ENCODE measurements around the gene ERP27. TPM values are rescaled to one million over a fixed set of nuclear protein-coding genes. Genes with fewer than 3 reads are reported as not detected.

Gene ERP27
- total RNA-seq, 4 donors from 2014 or later = 0.33 to 1.0 (median 0.58) TPM; not detected in 1

DNA sequence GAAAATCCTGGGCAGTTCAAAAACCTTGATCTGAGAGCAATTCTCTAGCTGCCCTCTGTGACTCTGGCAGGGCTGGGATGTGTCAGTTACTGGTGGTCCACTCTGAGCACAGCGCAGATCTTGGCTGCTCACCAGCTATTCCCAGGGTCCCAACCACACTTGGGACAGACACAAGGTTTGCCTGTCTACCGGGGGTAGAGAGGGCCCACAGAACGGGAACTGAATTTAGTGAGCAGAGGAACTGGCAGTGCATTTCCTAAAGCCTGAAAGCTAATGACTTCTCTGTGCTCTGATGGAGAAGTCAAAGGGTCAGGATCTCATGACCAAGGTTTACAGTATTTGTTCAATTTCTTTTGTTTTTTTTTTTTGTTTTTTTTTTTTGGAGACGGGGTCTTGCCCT is 37.1 kb upstream of the ERP27 start:
- intact Hi-C loops (cut with DNase I) = no loop called here
- Histone ChIP-seq H3K27ac (replicated peaks in 1 of 4) (no peak overlapping the region), H3K9me3 (no peaks in the 10 kb centered on the region), H3K36me3 (no peaks in the 10 kb centered on the region), H3K4me3 (no peak overlapping the region), H3K27me3 (no peaks in the 10 kb centered on the region), H3K4me1 (no peaks in the 10 kb centered on the region)
- TF ChIP-seq POLR2A (IDR thresholded peaks at IDR 0.05; ENCODE audit: low read depth) = no peak
- no peak for TF ChIP-seq CTCF (IDR thresholded peaks at IDR 0.05)
- no peak for TF ChIP-seq POLR2AphosphoS5 (IDR thresholded peaks at IDR 0.05)
- no peak for TF ChIP-seq EP300 (IDR thresholded peaks at IDR 0.05)
- WGBS = 70% methylated on average over 4 of the region's 4 CpGs
- no peak for DNase-seq (ENCODE audit: extremely low spot score)

- Histone ChIP-seq H3K27ac (replicated peaks in 1 of 4) (no peak overlapping the region), H3K4me1 (no peaks in the 10 kb centered on the region), H3K36me3 (no peaks in the 10 kb centered on the region), H3K27me3 (no peaks in the 10 kb centered on the region), H3K4me3 (no peak overlapping the region), H3K9me3 (no peaks in the 10 kb centered on the region)
- intact Hi-C loops (cut with DNase I) = no loop called here
- TF ChIP-seq POLR2A (IDR thresholded peaks at IDR 0.05; ENCODE audit: low read depth) (no peak), CTCF (IDR thresholded peaks at IDR 0.05) (no peak), POLR2AphosphoS5 (IDR thresholded peaks at IDR 0.05) (no peak), EP300 (IDR thresholded peaks at IDR 0.05) (no peak)
- no peak for DNase-seq (ENCODE audit: extremely low spot score)
- 91% methylated on average over 3 of the region's 3 CpGs for WGBS
Measured at GRCh38 chr12:14974633-14975032, 36.3 kb upstream of the ERP27 start.

DNA sequence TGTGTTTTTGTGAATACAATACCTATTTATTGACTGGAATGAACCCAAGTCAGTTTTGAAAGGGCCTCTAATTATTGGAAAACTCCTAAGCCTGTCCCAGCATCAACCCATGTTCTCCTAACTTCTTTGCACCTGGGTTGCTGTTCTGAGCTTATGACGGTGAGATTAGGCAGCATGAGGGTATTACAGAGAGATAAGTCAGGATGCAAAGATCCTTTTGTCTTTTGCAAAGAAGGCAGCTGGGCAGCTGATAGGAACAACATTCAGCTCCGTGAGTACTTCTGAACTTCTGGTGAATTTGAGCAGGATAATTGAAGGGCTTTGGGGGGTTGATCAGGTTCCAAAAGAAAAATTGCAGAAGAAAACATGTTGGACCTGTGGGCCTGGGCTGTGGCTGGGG is 34.5 kb upstream of the ERP27 start, which contains the start of gene PDE6H:
Gene PDE6H, plus strand, starts transcription at position 227 of the 400 bp plus-strand sequence. CDS start 4,971 bp downstream, outside the sequence.
- Histone ChIP-seq H3K4me1 (no peaks in the 10 kb centered on the region), H3K9me3 (no peaks in the 10 kb centered on the region), H3K4me3 (no peak within 1 kb of the TSS), H3K27me3 (no peaks in the 10 kb centered on the region), H3K36me3 (no peaks in the 10 kb centered on the region), H3K27ac (replicated peaks in 1 of 4) (no peak within 1 kb of the TSS)
- DNase-seq (ENCODE audit: extremely low spot score) = no peak
- intact Hi-C loops (cut with DNase I) = no loop called here
- 93% methylated on average over 2 of the region's 2 CpGs for WGBS
- TF ChIP-seq EP300 (IDR thresholded peaks at IDR 0.05) (no peak), POLR2A (IDR thresholded peaks at IDR 0.05; ENCODE audit: low read depth) (no peak)

GRCh38 chr12:14970473-14970872 is 32.1 kb upstream of the ERP27 start:
- no peaks in the 10 kb centered on the region for H3K9me3 ChIP-seq
- no peaks in the 10 kb centered on the region for H3K27me3 ChIP-seq
- no peaks in the 10 kb centered on the region for H3K36me3 ChIP-seq
- H3K27ac ChIP-seq (replicated peaks in 1 of 4) = no peak overlapping the region
- TF ChIP-seq POLR2A (IDR thresholded peaks at IDR 0.05; ENCODE audit: low read depth) (no peak), EP300 (IDR thresholded peaks at IDR 0.05) (no peak), POLR2AphosphoS5 (IDR thresholded peaks at IDR 0.05) (no peak), CTCF (IDR thresholded peaks at IDR 0.05) (no peak)
- intact Hi-C loops (cut with DNase I) = no loop called here
- no peak overlapping the region for H3K4me3 ChIP-seq
- H3K4me1 ChIP-seq = no peaks in the 10 kb centered on the region
- 59% methylated on average over 4 of the region's 4 CpGs for WGBS
- no peak for DNase-seq (ENCODE audit: extremely low spot score)

- TF ChIP-seq EP300 (IDR thresholded peaks at IDR 0.05) = no peak
- TF ChIP-seq CTCF (IDR thresholded peaks at IDR 0.05) = no peak
- TF ChIP-seq POLR2A (IDR thresholded peaks at IDR 0.05; ENCODE audit: low read depth) = no peak
- TF ChIP-seq POLR2AphosphoS5 (IDR thresholded peaks at IDR 0.05) = no peak
- intact Hi-C loops (cut with DNase I) = no loop called here
Measured at GRCh38 chr12:14968478-14968877, 30.1 kb upstream of the ERP27 start.

More at GRCh38 chr12:14968478-14968877, 30.1 kb upstream of the ERP27 start:
- H3K4me3 ChIP-seq = no peak overlapping the region
- no peak overlapping the region for H3K27ac ChIP-seq (replicated peaks in 1 of 4)
- no peaks in the 10 kb centered on the region for H3K36me3 ChIP-seq
- DNase-seq (ENCODE audit: extremely low spot score) = no peak
- H3K4me1 ChIP-seq = no peaks in the 10 kb centered on the region
- 51% methylated on average over 3 of the region's 3 CpGs for WGBS
- H3K9me3 ChIP-seq = no peaks in the 10 kb centered on the region
- no peaks in the 10 kb centered on the region for H3K27me3 ChIP-seq
